Esophagus muscularis mucosa (tissue), 4 donors: ENCODE data around the gene CXXC1. TPM values are rescaled to one million over a fixed set of nuclear protein-coding genes. Genes with fewer than 3 reads are reported as not detected.

Experiments
- DNase-seq: peaks from one replicate; pipeline ENCODE4 v3.0.0-alpha.2; 2017; ENCODE audit errors: extremely low spot score
- H3K27ac ChIP-seq, 4 donors: fragments of 200-600 bp; sonication (generic); replicated peaks in 1 of 4; 1 replicate in 3 of 4; 2 replicates in 1 of 4; pipeline ENCODE4 v1.5.1; 2016 to 2019; ENCODE audit warnings: mild to moderate bottlenecking in 1 of 4
- H3K27me3 ChIP-seq, 4 donors: fragments of 200-600 bp; sonication (generic); one replicate each; pipeline versions ENCODE4 v1.5.1 to v1.6.0; 2016 to 2019
- H3K36me3 ChIP-seq, 4 donors: fragments of 200-600 bp; sonication (generic); one replicate each; pipeline ENCODE4 v1.5.1; 2016 to 2019
- H3K4me1 ChIP-seq, 4 donors: fragments of 200-600 bp; sonication (generic); one replicate each; pipeline ENCODE4 v1.5.1; 2016 to 2019
- H3K4me3 ChIP-seq, 4 donors: fragments of 200-600 bp; sonication (generic); 1 replicate in 2 of 4; 2 replicates in 2 of 4; pipeline ENCODE4 v1.5.1; 2016 to 2019; ENCODE audit warnings: mild to moderate bottlenecking in 4 of 4, moderate library complexity in 1 of 4
- H3K9me3 ChIP-seq, 4 donors: fragments of 200-600 bp; sonication (generic); 1 replicate in 3 of 4; 2 replicates in 1 of 4; pipeline ENCODE4 v1.5.1; 2016 to 2019
- EP300 ChIP-seq: sonication (generic); formaldehyde crosslinking; IDR thresholded peaks from one replicate; pipeline ENCODE4 v1.6.1; 2017; ENCODE audit warnings: antibody characterized with exemption
- POLR2A ChIP-seq: fragments of 450-650 bp; IDR thresholded peaks from one replicate; pipeline ENCODE4 v1.6.1; 2017; ENCODE audit warnings: antibody characterized with exemption, moderate library complexity, mild to moderate bottlenecking, low read depth
- POLR2AphosphoS5 ChIP-seq, 2 donors: sonication (generic); formaldehyde crosslinking; IDR thresholded peaks; one replicate each; pipeline ENCODE4 v1.6.1; 2017; ENCODE audit warnings: antibody characterized with exemption in 2 of 2
- WGBS: methylation state at CpG from one replicate; pipeline ENCODE4 v1.1.5; 2018; 5-methylcytosine and 5-hydroxymethylcytosine counted together
- intact Hi-C: fragments of 100-400 bp; cut with DNase I; formaldehyde crosslinking; loops from one replicate; pipeline ENCODE4 v1.15.1; 2023
- total RNA-seq, 4 donors: library from RNA; depleted of rRNA; stranded (reverse); fragments of >200 nt; gene quantifications; one replicate each; pipeline versions ENCODE4 v1.1.0 to v1.2.1, GENCODE V29; 2016
- TF ChIP-seq, protein P1 (sequence below), 3 experiments: fragments of 200-600 bp in 2 of 3; fragments of 450-650 bp in 1 of 3; sonication (generic) in 2 of 3; IDR thresholded peaks; one replicate each; pipeline ENCODE4 v1.5.1; 2017 to 2019; ENCODE audit warnings: antibody characterized with exemption in 3 of 3, mild to moderate bottlenecking in 2 of 3, moderate library complexity in 1 of 3

CXXC1 gene
- total RNA-seq, 4 donors from 2014 or later = 38.6 to 58.1 (median 49.2) TPM

DNA sequence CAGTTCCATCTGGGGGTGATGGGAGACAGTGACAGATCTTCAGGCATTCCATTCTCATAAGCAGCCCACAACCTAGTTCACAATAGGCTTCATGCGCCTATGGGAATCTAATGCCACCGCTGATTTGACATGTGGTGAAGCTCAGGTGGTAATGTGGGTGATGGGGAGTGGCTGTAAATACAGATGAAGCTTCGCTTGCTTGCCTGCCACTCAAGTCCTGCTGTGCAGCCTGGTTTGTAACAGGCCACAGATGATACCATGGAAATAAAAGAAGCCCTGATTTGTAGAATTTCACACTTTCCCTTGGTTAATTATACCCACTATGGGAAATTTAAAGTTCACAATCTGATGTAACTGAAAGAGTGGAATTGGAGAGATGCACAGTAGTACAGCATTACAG lies 40.5 kb upstream of the CXXC1 start:
- Histone ChIP-seq H3K27ac (no peak overlapping the region), H3K4me1 (no peaks in the 10 kb centered on the region), H3K36me3 (no peaks in the 10 kb centered on the region), H3K4me3 (no peak overlapping the region), H3K27me3 (no peaks in the 10 kb centered on the region), H3K9me3 (peaks cover 0 to 5% (median 2%) of the 10 kb centered on the region in 4 donors)
- intact Hi-C loops = no loop called here
- TF ChIP-seq, protein P1, sequence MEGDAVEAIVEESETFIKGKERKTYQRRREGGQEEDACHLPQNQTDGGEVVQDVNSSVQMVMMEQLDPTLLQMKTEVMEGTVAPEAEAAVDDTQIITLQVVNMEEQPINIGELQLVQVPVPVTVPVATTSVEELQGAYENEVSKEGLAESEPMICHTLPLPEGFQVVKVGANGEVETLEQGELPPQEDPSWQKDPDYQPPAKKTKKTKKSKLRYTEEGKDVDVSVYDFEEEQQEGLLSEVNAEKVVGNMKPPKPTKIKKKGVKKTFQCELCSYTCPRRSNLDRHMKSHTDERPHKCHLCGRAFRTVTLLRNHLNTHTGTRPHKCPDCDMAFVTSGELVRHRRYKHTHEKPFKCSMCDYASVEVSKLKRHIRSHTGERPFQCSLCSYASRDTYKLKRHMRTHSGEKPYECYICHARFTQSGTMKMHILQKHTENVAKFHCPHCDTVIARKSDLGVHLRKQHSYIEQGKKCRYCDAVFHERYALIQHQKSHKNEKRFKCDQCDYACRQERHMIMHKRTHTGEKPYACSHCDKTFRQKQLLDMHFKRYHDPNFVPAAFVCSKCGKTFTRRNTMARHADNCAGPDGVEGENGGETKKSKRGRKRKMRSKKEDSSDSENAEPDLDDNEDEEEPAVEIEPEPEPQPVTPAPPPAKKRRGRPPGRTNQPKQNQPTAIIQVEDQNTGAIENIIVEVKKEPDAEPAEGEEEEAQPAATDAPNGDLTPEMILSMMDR (IDR thresholded peaks at IDR 0.05) = no peak
- TF ChIP-seq POLR2AphosphoS5 (IDR thresholded peaks at IDR 0.05) (no peak), POLR2A (no peak), EP300 (no peak)
- WGBS = 88% methylated on average over 3 of the region's 3 CpGs
- DNase-seq = no peak

DNA sequence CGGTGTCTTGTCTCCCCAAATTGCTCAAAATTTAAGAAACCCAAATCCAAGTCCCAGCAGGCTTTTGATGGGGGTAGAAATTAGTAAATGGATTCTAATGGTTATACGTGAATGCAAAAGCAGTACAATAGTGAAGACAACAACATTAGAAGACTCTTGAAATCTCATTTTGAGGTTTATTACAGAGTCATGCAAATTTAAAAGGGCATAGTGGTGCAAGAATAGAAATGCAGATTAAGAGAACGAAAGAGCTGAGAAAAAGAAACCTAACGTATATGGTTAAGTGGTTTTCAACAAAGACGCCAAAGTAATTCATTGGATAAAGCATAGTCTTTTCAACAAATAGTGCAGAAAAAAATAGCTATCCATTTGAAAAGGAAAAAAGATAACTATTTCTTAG lies 33.2 kb upstream of the CXXC1 start:
- H3K4me1 ChIP-seq = no peaks in the 10 kb centered on the region
- WGBS = 80% methylated on average over 5 of the region's 5 CpGs
- intact Hi-C loops = no loop called here

DNA sequence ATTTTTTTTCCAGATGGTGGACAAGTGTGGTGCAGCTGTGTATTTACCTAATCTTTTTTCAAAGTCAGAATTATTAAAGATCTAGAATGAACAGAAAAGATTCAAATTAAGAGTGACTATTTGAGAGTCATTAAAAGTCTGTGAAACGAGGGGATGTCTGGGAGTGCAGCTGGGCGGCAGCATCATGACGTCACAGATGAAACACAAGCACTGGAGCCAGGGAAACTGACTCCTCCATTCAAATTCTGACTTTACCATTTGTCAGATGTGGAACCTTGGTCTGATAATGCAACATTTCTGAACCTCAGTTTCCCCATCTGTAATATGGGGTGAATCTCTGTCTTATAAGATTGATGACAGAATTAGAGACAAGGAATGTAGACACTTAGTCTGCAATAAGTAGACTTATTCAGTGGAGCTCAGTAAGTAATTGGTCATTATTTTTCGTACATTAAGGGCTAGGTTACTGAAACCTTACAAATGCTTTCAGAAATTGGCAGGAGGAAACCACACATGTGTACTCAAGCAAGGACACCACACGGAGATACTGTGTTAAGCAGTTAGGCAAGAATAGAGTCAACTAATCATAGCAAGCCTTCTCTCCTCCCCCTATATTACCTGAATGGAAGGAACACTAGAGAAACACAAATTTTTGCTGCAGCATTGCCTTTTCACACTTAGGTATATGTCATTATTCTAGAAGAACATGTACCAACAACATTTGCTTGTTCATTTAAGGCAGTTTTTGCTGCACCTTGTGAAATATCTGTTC lies 27.8 kb upstream of the CXXC1 start:
- H3K27me3 ChIP-seq = peaks cover 0 to 17% (median 0%) of the 10 kb centered on the region in 4 donors
- TF ChIP-seq POLR2A (no peak), POLR2AphosphoS5 (IDR thresholded peaks at IDR 0.05) (no peak), EP300 (no peak)
- TF ChIP-seq, protein P1 (IDR thresholded peaks at IDR 0.05) = no peak
- no peak overlapping the region for H3K4me3 ChIP-seq
- no peak for DNase-seq
- WGBS = 51% methylated on average over 5 of the region's 5 CpGs
- no peaks in the 10 kb centered on the region for H3K4me1 ChIP-seq
- H3K9me3 ChIP-seq = no peaks in the 10 kb centered on the region
- H3K36me3 ChIP-seq = no peaks in the 10 kb centered on the region
- H3K27ac ChIP-seq = no peak overlapping the region
- intact Hi-C loops = no loop called here

More for the DNA sequence above, 33.2 kb upstream of the CXXC1 start:
- H3K27me3 ChIP-seq = peaks cover 0 to 11% (median 0%) of the 10 kb centered on the region in 4 donors
- no peaks in the 10 kb centered on the region for H3K36me3 ChIP-seq
- DNase-seq = no peak
- H3K27ac ChIP-seq = no peak overlapping the region
- TF ChIP-seq EP300 = no peak
- no peak for TF ChIP-seq POLR2AphosphoS5 (IDR thresholded peaks at IDR 0.05)
- TF ChIP-seq, protein P1 (IDR thresholded peaks at IDR 0.05) = no peak
- no peak for TF ChIP-seq POLR2A
- peaks cover 0 to 5% (median 0%) of the 10 kb centered on the region in 4 donors for H3K9me3 ChIP-seq
- no peak overlapping the region for H3K4me3 ChIP-seq

DNA sequence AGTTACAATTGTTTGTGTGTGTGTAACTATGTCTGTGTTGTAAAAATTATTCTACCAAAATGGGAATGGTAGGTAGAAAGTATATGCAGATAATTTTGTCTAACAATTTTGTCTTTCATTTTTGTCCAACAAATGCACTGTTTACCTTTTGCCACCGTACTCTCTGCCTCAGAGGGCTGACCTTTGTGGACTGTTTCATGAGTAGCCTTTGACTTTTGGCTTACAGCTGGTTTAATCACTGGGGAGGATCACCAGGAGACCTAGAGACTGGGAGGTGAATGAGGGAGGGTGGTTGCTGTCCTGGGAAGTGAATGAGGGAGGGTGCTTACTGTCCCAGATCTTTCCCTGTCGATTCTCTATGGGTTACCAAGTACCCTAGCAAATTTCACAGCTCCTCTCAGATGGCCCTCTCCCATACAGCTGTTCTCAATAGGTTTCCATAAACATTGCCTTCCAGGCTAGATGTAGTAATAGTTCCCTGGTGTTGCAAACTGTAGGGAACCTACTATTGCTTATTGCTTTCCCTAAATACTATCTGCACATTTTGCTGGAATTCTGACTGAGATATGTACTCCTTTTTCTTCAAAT lies 26.5 kb upstream of the CXXC1 start:
- 27% methylated on average over 2 of the region's 2 CpGs for WGBS
- H3K36me3 ChIP-seq = no peaks in the 10 kb centered on the region
- DNase-seq = no peak
- no peak overlapping the region for H3K27ac ChIP-seq
- H3K4me1 ChIP-seq = no peaks in the 10 kb centered on the region
- no peak overlapping the region for H3K4me3 ChIP-seq
- H3K27me3 ChIP-seq = peaks cover 0 to 17% (median 0%) of the 10 kb centered on the region in 4 donors
- TF ChIP-seq, protein P1 (IDR thresholded peaks at IDR 0.05) = no peak
- TF ChIP-seq POLR2A (no peak), POLR2AphosphoS5 (IDR thresholded peaks at IDR 0.05) (no peak), EP300 (no peak)
- intact Hi-C loops = no loop called here
- no peaks in the 10 kb centered on the region for H3K9me3 ChIP-seq
